Upper lobe of right lung (tissue), 1 donor: ENCODE results near the gene SCGB1C2. TPM values are rescaled to one million over a fixed set of nuclear protein-coding genes. Genes with fewer than 3 reads are reported as not detected.
"Not testable (repeated sequence)": the region's sequence is repeated elsewhere in the genome, so short reads cannot be mapped to it uniquely, and the experiment has no call there.

Experiments
- ATAC-seq: fragments of 200-7000 bp; cut with Tn5 transposase; one replicate; pipeline ENCODE4 v1.9.1; 2020; ENCODE audit warnings: mild to moderate bottlenecking, moderate library complexity
- DNase-seq: peaks from one replicate; pipeline ENCODE4 v3.0.0-alpha.2; 2020
- H3K27ac ChIP-seq: fragments of 200-600 bp; one replicate; pipeline ENCODE4 v1.8.0; 2022
- H3K27me3 ChIP-seq: fragments of 200-600 bp; one replicate; pipeline ENCODE4 v1.8.0; 2022; ENCODE audit warnings: mild to moderate bottlenecking
- H3K36me3 ChIP-seq: fragments of 200-600 bp; one replicate; pipeline ENCODE4 v1.8.0; 2022
- H3K4me1 ChIP-seq: fragments of 200-600 bp; one replicate; pipeline ENCODE4 v1.8.0; 2022
- H3K4me3 ChIP-seq: fragments of 200-600 bp; one replicate; pipeline ENCODE4 v1.8.0; 2022; ENCODE audit warnings: mild to moderate bottlenecking
- H3K9me3 ChIP-seq: fragments of 200-600 bp; one replicate; pipeline ENCODE4 v1.8.0; 2022
- intact Hi-C: fragments of 100-400 bp; cut with DNase I; formaldehyde crosslinking; loops from one replicate; pipeline ENCODE4 v1.11.0; 2022
- long read RNA-seq: library from polyadenylated mRNA; unstranded; transcript quantifications from one replicate; pipeline ENCODE4 v2.0.0, GENCODE V29; 2021
- total RNA-seq: library from RNA; stranded (reverse); fragmentation: NEBNext Ultra II Directional; extraction: Animal tissue kit (Norgen Biotek cat#: 25700); gene quantifications from one replicate; pipeline ENCODE4 v1.2.1, GENCODE V29; 2021
- TF ChIP-seq, protein P1 (sequence below): fragments of 200-600 bp; IDR thresholded peaks from one replicate; pipeline ENCODE4 v1.8.0; 2022; ENCODE audit warnings: antibody characterized with exemption
- donor health status: DM: no; HTN: yes; CAD: no; lungs with severe emphysema.

SCGB1C2 gene
- total RNA-seq: not detected
- long read RNA-seq: 0 reads

DNA sequence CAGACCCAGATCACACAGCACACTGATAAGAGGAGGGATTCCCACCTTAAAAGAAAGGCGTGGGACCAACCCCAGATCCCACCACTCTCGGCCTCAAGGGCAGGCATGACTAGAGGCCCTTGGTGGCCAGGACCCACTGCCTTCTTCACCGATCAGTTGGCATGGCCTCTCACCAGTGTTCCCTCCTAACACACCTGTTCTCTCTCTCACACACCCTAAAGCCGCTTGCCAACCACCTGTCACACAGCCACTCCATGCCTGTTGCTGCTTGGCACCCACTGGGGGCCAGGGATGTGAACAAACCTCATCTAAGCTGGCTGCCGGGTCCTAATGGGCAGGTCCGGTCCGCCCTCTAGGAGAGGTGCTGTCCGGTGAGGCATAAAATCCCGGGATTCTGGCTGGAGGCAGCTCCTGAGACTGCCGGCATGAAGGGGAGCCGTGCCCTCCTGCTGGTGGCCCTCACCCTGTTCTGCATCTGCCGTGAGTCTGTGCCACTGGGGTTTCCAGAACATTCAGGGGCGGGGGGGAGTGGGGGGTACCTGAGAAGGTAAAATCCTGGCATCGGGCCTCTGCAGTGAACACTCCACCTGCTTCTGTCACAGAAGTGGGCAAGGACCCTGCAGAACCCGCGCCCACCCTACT, at the start of gene SCGB1C2:
Gene SCGB1C2, plus strand, starts transcription at position 404 of the 642 bp plus-strand sequence. Its CDS starts 22 bp downstream, at position 426.
- ATAC-seq, H3K9me3 ChIP-seq, H3K4me1 ChIP-seq, H3K27ac ChIP-seq, DNase-seq, intact Hi-C loops, H3K27me3 ChIP-seq, H3K36me3 ChIP-seq, H3K4me3 ChIP-seq: not testable (repeated sequence)

DNA sequence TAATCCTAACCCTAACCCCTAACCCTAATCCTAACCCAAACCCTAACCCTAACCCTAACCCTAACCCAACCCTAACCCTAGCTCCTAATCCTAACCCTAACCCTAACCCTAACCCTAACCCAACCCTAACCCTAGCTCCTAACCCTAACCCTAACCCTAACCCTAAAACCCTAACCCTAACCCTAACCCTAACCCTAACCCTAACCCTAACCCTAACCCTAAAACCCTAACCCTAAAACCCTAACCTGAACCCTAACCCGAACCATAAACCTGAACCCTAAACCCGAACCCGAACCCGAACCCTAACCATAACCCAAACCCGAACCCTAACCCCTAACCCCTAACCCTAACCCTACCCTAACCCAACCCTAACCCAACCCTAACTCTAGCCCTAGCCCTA, 24.3 kb upstream of the SCGB1C2 start:
- H3K9me3 ChIP-seq, DNase-seq, H3K27ac ChIP-seq, ATAC-seq, H3K36me3 ChIP-seq, H3K4me1 ChIP-seq, intact Hi-C loops, H3K4me3 ChIP-seq, H3K27me3 ChIP-seq: not testable (repeated sequence)

DNA sequence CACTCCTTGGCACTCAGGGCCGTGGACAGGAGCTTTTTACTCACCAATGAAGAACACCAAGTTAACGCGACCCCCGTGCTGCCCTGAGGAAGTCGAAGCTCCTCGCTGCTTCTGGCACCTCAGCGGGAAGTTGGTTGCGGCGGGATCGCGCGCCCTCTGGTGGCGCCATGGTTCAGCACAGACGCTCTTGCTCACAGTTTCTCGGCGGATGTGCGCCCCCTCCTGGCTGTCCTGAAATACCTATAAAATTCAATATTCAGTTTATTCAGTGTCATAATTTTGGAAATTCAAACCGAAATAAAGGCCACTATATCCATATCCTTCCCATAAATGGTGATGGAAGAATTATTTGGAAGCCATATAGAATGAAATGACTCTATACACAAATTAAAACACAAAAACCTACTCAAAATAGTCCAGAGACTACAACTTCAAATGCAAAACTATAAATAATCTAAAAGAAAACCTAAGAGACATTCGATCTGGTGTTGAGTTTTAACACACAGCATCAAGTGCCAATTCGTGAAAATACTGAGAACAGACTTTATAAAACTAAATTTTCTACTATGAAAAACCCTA, 18.9 kb upstream of the SCGB1C2 start:
- TF ChIP-seq, protein P1, sequence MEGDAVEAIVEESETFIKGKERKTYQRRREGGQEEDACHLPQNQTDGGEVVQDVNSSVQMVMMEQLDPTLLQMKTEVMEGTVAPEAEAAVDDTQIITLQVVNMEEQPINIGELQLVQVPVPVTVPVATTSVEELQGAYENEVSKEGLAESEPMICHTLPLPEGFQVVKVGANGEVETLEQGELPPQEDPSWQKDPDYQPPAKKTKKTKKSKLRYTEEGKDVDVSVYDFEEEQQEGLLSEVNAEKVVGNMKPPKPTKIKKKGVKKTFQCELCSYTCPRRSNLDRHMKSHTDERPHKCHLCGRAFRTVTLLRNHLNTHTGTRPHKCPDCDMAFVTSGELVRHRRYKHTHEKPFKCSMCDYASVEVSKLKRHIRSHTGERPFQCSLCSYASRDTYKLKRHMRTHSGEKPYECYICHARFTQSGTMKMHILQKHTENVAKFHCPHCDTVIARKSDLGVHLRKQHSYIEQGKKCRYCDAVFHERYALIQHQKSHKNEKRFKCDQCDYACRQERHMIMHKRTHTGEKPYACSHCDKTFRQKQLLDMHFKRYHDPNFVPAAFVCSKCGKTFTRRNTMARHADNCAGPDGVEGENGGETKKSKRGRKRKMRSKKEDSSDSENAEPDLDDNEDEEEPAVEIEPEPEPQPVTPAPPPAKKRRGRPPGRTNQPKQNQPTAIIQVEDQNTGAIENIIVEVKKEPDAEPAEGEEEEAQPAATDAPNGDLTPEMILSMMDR: peak; percentile 29
- DNase-seq, H3K27me3 ChIP-seq, H3K4me1 ChIP-seq, intact Hi-C loops, H3K9me3 ChIP-seq, H3K27ac ChIP-seq, H3K4me3 ChIP-seq, H3K36me3 ChIP-seq, ATAC-seq: not testable (repeated sequence)

DNA sequence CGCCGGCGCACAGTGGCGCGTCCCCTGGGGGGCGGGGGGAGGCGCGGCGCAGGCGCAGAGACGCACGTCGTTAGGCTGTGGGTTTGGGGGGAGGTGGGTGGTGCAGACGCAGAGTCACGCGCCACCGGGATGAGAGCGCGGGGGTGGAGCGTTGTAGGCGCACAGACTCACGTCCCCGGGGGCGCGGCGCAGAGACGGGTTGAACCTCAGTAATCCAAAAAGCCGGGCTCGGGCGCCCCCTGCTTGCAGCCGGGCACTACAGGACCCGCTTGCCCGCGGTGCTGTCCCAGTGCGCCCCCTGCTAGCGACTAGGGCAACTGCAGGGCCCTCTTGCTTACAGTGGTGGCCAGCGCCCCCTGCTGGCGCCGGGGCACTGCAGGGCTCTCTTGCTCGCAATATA, 3.4 kb upstream of the SCGB1C2 start:
- ATAC-seq, H3K27ac ChIP-seq, H3K4me1 ChIP-seq, H3K9me3 ChIP-seq, DNase-seq, H3K27me3 ChIP-seq, H3K36me3 ChIP-seq, intact Hi-C loops, H3K4me3 ChIP-seq: not testable (repeated sequence)

- intact Hi-C loops, H3K27me3 ChIP-seq, H3K4me1 ChIP-seq, H3K4me3 ChIP-seq, H3K36me3 ChIP-seq, H3K27ac ChIP-seq, H3K9me3 ChIP-seq: not testable (repeated sequence)
- TF ChIP-seq, protein P1: peak; percentile 36
- peak; percentile 72 for DNase-seq
- peak; percentile 92 for ATAC-seq
Measured at GRCh38 chr17:134332-134785, 3.0 kb upstream of the SCGB1C2 start.

GRCh38 chr17:135022-135421, 2.3 kb upstream of the SCGB1C2 start:
- H3K36me3 ChIP-seq, H3K27me3 ChIP-seq, H3K9me3 ChIP-seq, H3K4me3 ChIP-seq, intact Hi-C loops, ATAC-seq, H3K4me1 ChIP-seq, DNase-seq, H3K27ac ChIP-seq: not testable (repeated sequence)

DNA sequence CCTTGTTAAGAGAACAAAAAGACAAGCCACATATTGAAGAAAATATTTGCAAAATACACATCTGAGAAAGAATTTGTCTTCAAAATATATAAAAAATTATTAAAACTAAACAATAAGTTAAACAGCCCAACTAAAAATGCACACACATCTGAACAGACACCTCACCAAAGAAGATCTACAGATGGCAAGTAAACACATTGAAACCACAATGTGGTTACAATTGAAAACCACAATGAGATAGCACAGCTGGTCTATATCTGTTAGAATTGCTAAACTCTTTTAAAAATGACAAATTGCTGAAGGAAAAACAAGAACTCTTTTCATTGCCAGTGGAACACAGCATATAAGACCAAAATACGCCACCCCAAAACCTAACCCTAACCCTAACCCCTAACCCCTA, 1.5 kb upstream of the SCGB1C2 start:
- H3K9me3 ChIP-seq, intact Hi-C loops, ATAC-seq, H3K27me3 ChIP-seq, DNase-seq, H3K27ac ChIP-seq, H3K4me3 ChIP-seq, H3K4me1 ChIP-seq, H3K36me3 ChIP-seq: not testable (repeated sequence)

DNA sequence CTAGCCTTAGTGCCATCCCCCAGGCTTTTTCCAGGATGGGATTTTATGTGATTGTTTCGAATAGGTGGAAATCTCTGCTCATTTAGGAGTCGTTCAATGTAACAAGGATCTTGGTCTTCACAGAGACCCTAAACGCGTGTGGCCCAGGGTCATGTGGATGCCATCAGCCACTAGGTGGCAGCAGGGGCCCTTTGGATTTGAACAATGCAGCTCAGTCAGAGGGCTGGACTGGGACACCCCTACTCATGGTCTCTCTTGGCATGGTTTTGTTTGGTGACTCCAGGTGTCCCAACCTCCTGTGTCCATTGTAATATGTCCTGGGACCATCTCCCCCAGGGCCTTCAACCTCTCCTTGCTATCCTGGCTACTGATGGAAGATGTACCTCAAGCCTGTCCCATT, 838 bp upstream of the SCGB1C2 start:
- H3K27me3 ChIP-seq, H3K27ac ChIP-seq, H3K4me3 ChIP-seq, H3K4me1 ChIP-seq, intact Hi-C loops, H3K9me3 ChIP-seq, H3K36me3 ChIP-seq: not testable (repeated sequence)
- TF ChIP-seq, protein P1: peak; percentile 50
- DNase-seq: peak; percentile 81
- peak; percentile 86 for ATAC-seq

GRCh38 chr17:139401-140205, 2.2 kb downstream of the SCGB1C2 start:
- H3K4me3 ChIP-seq, H3K9me3 ChIP-seq, DNase-seq, H3K27ac ChIP-seq, H3K27me3 ChIP-seq, H3K4me1 ChIP-seq, intact Hi-C loops, H3K36me3 ChIP-seq: not testable (repeated sequence)
- ATAC-seq: peak; percentile 3
